Kidney glomerular epithelial cell (primary cell): ENCODE data around the gene PRUNE2.
A peak's percentile ranks its signal among the peaks of the same experiment; 100 is the strongest.

ENCODE experiments used
- DNase-seq: peaks from one replicate; lab custom pipeline; 2025; lab: John Stamatoyannopoulos, UW

PRUNE2 gene

DNA sequence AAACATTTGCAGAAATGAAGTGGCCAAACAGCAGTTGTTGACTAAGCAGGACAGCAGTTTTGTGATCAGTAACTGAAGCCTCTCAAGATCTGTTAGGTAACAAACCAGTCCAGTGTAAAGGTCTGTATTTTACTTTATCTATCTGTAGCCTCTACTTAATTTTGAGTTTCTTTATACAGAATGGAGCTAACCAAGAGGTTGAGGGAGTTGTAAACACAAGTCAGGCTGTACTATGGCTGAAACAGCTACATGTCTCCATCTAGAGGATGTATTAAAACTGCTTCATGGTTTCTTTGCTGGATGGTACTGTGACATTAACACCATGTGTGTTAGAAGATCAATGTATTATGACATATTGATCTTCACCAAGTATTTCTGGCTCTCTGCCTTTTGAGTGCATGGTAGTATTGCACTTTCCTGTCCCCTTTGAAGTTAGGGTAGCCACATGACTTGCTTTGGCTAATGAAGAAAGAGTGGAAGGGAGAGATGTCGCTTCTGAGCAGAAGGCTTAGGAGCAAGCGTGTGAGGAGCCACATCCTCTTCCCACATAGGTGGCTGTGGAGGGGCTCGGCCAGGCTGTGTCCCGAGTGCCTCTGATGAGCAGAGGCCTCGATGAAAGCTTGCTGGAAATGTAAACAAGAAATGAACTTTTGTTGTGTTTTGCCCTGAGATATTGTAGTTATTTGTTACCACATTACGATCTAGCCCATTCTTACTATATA lies 247.2 kb downstream of the PRUNE2 start:
- DNase-seq: peak; percentile 79

GRCh38 chr9:76657265-76657664 lies 248.6 kb downstream of the PRUNE2 start:
- DNase-seq: no peak

- DNase-seq: no peak
Observed at GRCh38 chr9:76655971-76656370, 249.9 kb downstream of the PRUNE2 start.

GRCh38 chr9:76655121-76655541 lies 250.8 kb downstream of the PRUNE2 start:
- no peak for DNase-seq

GRCh38 chr9:76654575-76654974 lies 251.3 kb downstream of the PRUNE2 start:
- peak; percentile 86 for DNase-seq

GRCh38 chr9:76654051-76654461 lies 251.9 kb downstream of the PRUNE2 start:
- DNase-seq: no peak

DNA sequence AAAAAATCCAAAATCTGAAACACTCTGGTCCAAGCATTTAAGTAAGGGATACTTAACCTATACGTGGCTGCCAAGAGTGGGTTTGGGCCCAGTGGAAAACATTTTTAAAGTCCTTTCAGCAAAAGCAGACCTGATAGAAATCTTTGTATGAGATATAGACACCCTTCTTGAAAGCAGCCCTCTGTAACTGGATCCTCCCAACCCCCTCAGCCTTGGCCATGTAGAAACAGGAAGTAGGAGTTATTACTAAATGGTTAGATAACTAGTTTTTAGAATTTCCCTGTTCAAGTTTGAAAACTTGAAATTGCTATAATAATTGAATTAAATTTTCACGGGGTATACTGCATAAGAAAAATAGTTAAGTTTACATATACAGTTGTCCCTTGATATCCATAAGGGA lies 253.0 kb downstream of the PRUNE2 start:
- DNase-seq: no peak

- DNase-seq: no peak
Observed at GRCh38 chr9:76651119-76651705, 254.7 kb downstream of the PRUNE2 start.

GRCh38 chr9:76650692-76651091 lies 255.2 kb downstream of the PRUNE2 start:
- no peak for DNase-seq

DNA sequence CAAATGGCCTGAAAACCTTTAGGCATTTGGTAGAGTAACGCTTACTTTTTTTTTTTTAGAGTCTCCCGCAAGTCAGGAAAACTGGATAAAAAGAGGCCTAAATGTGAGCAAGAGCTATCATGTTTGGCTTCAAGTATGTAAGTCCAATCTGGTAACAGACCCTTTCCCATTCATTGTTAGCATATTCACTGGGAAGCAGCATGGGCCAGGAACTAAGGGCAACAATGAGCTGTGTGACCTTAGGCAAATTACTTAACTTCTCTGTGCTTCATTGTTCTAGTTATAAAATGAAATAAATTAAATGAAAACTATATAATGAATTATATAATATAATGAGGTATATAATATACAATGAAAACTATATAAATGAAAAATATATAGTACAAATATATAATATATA lies 256.0 kb downstream of the PRUNE2 start:
- no peak for DNase-seq

DNA sequence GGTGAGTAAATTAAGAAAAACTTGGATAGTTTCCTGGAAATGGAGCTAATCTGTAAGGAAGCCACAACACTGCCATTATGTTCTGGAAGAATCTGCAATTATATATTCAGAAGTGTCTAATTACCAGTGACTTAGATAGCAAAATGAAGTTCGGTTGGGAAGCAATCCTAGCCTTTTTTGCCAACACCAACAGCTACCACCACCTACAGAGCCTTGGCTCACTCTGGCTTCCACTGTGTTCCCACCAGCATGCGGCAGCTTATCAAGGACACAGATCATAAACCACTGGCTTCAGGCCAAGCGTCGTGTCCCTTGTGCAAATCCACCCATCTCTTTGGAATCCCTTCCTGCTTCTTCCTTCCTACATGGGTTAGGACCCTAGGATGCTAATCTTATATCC lies 259.7 kb downstream of the PRUNE2 start:
- DNase-seq: no peak

DNA sequence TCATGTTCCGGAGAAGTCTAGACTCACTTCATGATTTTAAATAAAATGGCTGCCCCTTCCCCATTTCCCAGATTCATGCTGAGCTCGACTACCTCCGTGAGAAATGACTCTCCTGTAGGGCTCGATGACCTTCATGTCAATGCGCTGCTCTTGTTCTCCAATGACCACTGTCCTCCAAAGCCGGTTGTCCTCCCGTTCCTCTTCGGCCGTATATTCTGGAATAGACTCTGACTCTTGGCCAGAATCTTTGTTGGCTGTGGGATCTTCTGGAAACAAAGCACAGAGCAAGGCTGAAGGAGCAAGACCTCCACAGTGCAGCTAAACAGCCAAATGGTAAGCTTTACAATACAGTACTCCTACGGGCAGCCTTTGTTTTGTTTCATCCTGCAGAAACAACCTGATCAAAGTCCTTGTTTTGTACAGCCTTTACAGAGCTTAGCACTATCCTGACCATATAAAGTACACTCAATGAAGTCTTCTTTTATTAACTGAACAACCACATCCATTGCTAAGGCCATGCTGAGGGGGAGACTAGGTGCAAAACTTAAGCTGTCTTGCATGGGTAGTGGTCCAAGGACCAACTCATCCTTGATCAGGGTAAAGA lies 261.2 kb downstream of the PRUNE2 start:
- DNase-seq: no peak

GRCh38 chr9:76644171-76644570 lies 261.7 kb downstream of the PRUNE2 start:
- no peak for DNase-seq

GRCh38 chr9:76643399-76644117 lies 262.4 kb downstream of the PRUNE2 start:
- no peak for DNase-seq

- DNase-seq: no peak
Observed at GRCh38 chr9:76642701-76643209, 263.2 kb downstream of the PRUNE2 start.

DNA sequence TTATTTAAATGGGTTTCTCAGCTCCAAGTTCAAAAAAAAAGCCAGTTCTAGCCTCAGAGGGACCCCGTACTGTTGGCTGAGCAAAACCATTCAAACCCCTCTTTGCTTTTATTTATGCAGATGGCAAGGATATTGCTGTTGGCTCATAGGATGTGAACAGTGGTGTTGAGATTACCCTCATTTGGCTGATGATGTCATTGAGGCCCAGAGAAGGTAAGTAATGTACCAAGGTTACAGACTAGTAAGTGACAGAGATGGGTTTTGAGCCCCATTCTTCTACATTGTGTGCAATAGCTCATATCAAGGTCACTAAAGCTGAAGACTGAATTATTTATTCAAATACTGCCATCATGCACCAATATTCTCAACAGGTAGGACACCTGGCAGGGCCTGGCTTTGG lies 263.8 kb downstream of the PRUNE2 start:
- no peak for DNase-seq

- DNase-seq: no peak
Observed at GRCh38 chr9:76638001-76638400, 267.9 kb downstream of the PRUNE2 start.

- no peak for DNase-seq
Observed at GRCh38 chr9:76637416-76637815, 268.5 kb downstream of the PRUNE2 start.

DNA sequence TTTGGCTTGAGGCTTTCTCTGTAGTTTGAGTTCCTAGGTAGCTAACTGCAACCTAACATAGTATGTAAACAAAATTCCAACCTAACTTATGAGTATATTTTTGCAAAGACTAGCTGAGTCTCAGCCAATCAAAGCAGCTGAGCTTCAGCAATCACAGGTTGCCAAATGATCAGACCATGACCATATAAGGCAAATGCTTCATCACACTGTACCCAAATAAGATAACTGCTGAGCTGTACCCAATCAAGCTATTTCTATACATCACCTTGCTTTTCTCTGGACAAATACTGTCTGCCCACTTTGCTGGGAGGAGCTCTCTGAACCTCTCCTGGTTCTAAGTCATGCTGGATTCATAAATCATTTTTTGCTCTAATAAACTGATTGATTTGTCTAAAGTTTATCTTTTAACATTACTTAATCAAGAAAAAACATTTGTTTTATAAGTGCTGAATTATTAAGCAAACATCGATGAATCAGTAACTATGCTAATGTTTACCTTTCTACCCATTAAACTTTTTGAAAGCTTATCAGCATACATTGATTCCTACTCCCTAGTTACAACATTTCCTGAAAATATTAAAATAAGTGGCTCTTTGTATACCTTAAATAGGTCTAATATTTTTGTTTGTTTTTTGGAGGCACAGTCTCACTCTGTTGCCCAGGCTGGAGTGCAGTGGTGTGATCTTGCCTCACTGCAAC lies 271.4 kb downstream of the PRUNE2 start:
- peak; percentile 40 for DNase-seq

DNA sequence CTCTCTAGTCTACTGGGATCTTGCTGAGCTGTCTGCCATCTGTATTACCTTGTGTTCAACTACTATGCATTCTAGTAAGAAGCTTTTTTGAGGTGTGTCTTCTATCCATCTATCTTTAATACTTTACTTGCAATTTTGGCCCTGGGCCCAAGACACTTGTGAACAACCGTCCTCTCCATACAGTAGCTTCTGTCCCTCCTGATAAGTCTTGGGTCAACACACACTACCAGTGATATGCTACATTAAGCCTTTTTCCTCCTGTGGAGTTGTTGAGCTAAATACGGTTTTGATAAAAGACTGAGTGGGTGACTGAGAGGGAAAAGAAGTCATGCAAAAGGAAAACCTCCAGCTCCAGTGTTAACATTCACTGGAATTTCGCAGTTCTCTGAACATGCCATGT lies 275.0 kb downstream of the PRUNE2 start:
- no peak for DNase-seq

GRCh38 chr9:76629205-76629990 lies 276.5 kb downstream of the PRUNE2 start:
- DNase-seq: no peak
